PC-3 (cell line): Measurements from ENCODE around the gene DPYSL4. TPM values are rescaled to one million over a fixed set of nuclear protein-coding genes. Genes with fewer than 3 reads are reported as not detected.

Source experiments
- ATAC-seq: fragments of 200-7000 bp; cut with Tn5 transposase; 2 replicates; pipeline ENCODE4 v1.9.1; 2020; ENCODE audit warnings: mild to moderate bottlenecking, moderate library complexity
- BruUV-seq: library from RNA; stranded (reverse); fragments of 400-500 nt; replicated peaks from 2 replicates; lab custom pipeline; 2021; lab: Mats Ljungman, UMichigan
- CTCF ChIA-PET: fragments of 300-600 bp; sonication (Branson Sonifier 250); formaldehyde crosslinking; loops from one replicate; lab custom pipeline; 2022; ENCODE audit warnings: antibody characterized with exemption; lab: Charles Lee
- POLR2A ChIA-PET: fragments of 300-600 bp; sonication (Branson Sonifier 250); formaldehyde crosslinking; loops from one replicate; lab custom pipeline; 2022; ENCODE audit warnings: antibody characterized with exemption; ENCODE audit not compliant: unreplicated experiment; lab: Charles Lee
- DNase-seq: peaks from one replicate; pipeline ENCODE4 v3.0.0-alpha.2; 2015
- H2AFZ ChIP-seq: fragments of 300-600 bp; sonication (generic); 2 replicates; pipeline ENCODE4 v1.6.0; 2016; ENCODE audit warnings: antibody characterized with exemption, low read length
- H3F3A ChIP-seq: fragments of 300-600 bp; sonication (generic); one replicate; pipeline ENCODE4 v1.6.0; 2017; ENCODE audit warnings: antibody characterized with exemption, low read length, control low read depth, mild to moderate bottlenecking; ENCODE audit not compliant: unreplicated experiment
- H3K27ac ChIP-seq: fragments of 300-600 bp; sonication (generic); 2 replicates; pipeline ENCODE4 v1.5.1; 2016; ENCODE audit warnings: mild to moderate bottlenecking, low read length
- H3K27me3 ChIP-seq: fragments of 300-600 bp; sonication (generic); 2 replicates; pipeline ENCODE4 v1.6.1; 2016; ENCODE audit warnings: low read length, mixed read lengths
- H3K36me3 ChIP-seq: fragments of 300-600 bp; sonication (generic); 2 replicates; pipeline ENCODE4 v1.6.1; 2016; ENCODE audit warnings: low read depth, mixed run types, low read length, mixed read lengths
- H3K4me1 ChIP-seq: fragments of 300-600 bp; sonication (generic); 2 replicates; pipeline ENCODE4 v1.5.1; 2016; ENCODE audit warnings: low read length; ENCODE audit not compliant: insufficient read depth
- H3K4me2 ChIP-seq: fragments of 300-600 bp; sonication (generic); 2 replicates; pipeline ENCODE4 v1.6.0; 2016; ENCODE audit warnings: low read length
- H3K4me3 ChIP-seq: fragments of 300-600 bp; sonication (generic); 2 replicates; pipeline ENCODE4 v1.5.1; 2016; ENCODE audit warnings: mild to moderate bottlenecking, low read length, mixed read lengths
- H3K79me2 ChIP-seq: fragments of 300-600 bp; sonication (generic); 2 replicates; pipeline ENCODE4 v1.6.1; 2017; ENCODE audit warnings: low read length, mixed read lengths
- H3K9ac ChIP-seq: fragments of 300-600 bp; sonication (generic); 2 replicates; pipeline ENCODE4 v1.6.0; 2016; ENCODE audit warnings: mild to moderate bottlenecking, low read length
- H3K9me2 ChIP-seq: fragments of 300-600 bp; sonication (generic); replicated peaks from 2 replicates; pipeline ENCODE4 v1.6.1; 2016; ENCODE audit warnings: mixed run types, low read length, mixed read lengths
- H3K9me3 ChIP-seq: fragments of 300-600 bp; sonication (generic); 2 replicates; pipeline ENCODE4 v1.6.1; 2016; ENCODE audit warnings: low read length, mixed read lengths
- H4K20me1 ChIP-seq: fragments of 300-600 bp; sonication (generic); 2 replicates; pipeline ENCODE4 v1.6.1; 2016; ENCODE audit warnings: low read length, mixed read lengths
- EZH2 ChIP-seq: fragments of 300-600 bp; sonication (generic); IDR thresholded peaks from one replicate; pipeline ENCODE4 v1.6.1; 2017; ENCODE audit warnings: antibody characterized with exemption, mild to moderate bottlenecking, low read length; ENCODE audit not compliant: unreplicated experiment
- EZH2phosphoT487 ChIP-seq: fragments of 300-600 bp; sonication (generic); IDR thresholded peaks from 2 replicates; pipeline ENCODE4 v1.6.1; 2018; ENCODE audit warnings: mild to moderate bottlenecking, antibody characterized with exemption, low read length, borderline replicate concordance
- intact Hi-C: fragments of 100-400 bp; cut with micrococcal nuclease; formaldehyde crosslinking; loops from 2 replicates; pipeline ENCODE4 v1.9.0; 2023
- total RNA-seq: library from RNA; depleted of rRNA; stranded (reverse); fragments of >200 nt; gene quantifications from 2 replicates; pipeline ENCODE4 v1.2.3, GENCODE V29; 2014
- TF ChIP-seq, protein P1 (sequence below): fragments of 300-600 bp; sonication (generic); conservative IDR thresholded peaks from 2 replicates; pipeline ENCODE4 v1.5.1; 2017; ENCODE audit warnings: antibody characterized with exemption, low read depth, mild to moderate bottlenecking, low read length

The DPYSL4 gene
- total RNA-seq, 1 experiment from 2014 or later = 10.2 TPM

GRCh38 chr10:132196178-132197113 is 9.7 kb downstream of the DPYSL4 start:
- Histone ChIP-seq H3K27me3 (no peaks in the 10 kb centered on the region), H3F3A (no peaks in the 10 kb centered on the region), H3K4me3 (no peak overlapping the region), H3K4me1 (no peaks in the 10 kb centered on the region), H3K27ac (no peak overlapping the region), H2AFZ (no peak overlapping the region), H3K4me2 (no peak overlapping the region), H3K79me2 (no peaks in the 10 kb centered on the region), H3K9me2 (no peaks in the 10 kb centered on the region), H3K9me3 (no peaks in the 10 kb centered on the region), H3K36me3 (no peaks in the 10 kb centered on the region), H3K9ac (no peak overlapping the region), H4K20me1 (no peaks in the 10 kb centered on the region)
- no peak for ATAC-seq
- CTCF ChIA-PET = no interaction called here
- no peak for TF ChIP-seq EZH2phosphoT487
- TF ChIP-seq, protein P1, sequence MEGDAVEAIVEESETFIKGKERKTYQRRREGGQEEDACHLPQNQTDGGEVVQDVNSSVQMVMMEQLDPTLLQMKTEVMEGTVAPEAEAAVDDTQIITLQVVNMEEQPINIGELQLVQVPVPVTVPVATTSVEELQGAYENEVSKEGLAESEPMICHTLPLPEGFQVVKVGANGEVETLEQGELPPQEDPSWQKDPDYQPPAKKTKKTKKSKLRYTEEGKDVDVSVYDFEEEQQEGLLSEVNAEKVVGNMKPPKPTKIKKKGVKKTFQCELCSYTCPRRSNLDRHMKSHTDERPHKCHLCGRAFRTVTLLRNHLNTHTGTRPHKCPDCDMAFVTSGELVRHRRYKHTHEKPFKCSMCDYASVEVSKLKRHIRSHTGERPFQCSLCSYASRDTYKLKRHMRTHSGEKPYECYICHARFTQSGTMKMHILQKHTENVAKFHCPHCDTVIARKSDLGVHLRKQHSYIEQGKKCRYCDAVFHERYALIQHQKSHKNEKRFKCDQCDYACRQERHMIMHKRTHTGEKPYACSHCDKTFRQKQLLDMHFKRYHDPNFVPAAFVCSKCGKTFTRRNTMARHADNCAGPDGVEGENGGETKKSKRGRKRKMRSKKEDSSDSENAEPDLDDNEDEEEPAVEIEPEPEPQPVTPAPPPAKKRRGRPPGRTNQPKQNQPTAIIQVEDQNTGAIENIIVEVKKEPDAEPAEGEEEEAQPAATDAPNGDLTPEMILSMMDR = no peak
- no peak for TF ChIP-seq EZH2
- intact Hi-C loops = no loop called here
- no TSS peak for BruUV-seq
- no peak for DNase-seq
- POLR2A ChIA-PET = no interaction called here

- ATAC-seq (no peak), DNase-seq (no peak)
- no peak overlapping the region for H3K9ac ChIP-seq
- no peak overlapping the region for H3K4me3 ChIP-seq
- H3K9me2 ChIP-seq = no peaks in the 10 kb centered on the region
- H3K9me3 ChIP-seq = no peaks in the 10 kb centered on the region
- no peak overlapping the region for H3K4me2 ChIP-seq
- H3K27ac ChIP-seq = no peak overlapping the region
- POLR2A ChIA-PET = no interaction called here
- H3K27me3 ChIP-seq = no peaks in the 10 kb centered on the region
- no peaks in the 10 kb centered on the region for H3F3A ChIP-seq
- BruUV-seq = no TSS peak
- no peaks in the 10 kb centered on the region for H4K20me1 ChIP-seq
- H3K4me1 ChIP-seq = no peaks in the 10 kb centered on the region
- TF ChIP-seq, protein P1 = no peak
- no peak for TF ChIP-seq EZH2
- no peak for TF ChIP-seq EZH2phosphoT487
- intact Hi-C loops = no loop called here
- H2AFZ ChIP-seq = no peak overlapping the region
- no peaks in the 10 kb centered on the region for H3K36me3 ChIP-seq
- H3K79me2 ChIP-seq = no peaks in the 10 kb centered on the region
- CTCF ChIA-PET = no interaction called here
Observed at GRCh38 chr10:132197271-132198067, 10.7 kb downstream of the DPYSL4 start.
